H9 (cell line): ENCODE results near the gene CLEC2L. TPM values are rescaled to one million over a fixed set of nuclear protein-coding genes. Genes with fewer than 3 reads are reported as not detected.

Experiments
- DNase-seq: peaks from one replicate; pipeline ENCODE4 v3.0.0-alpha.2; 2017
- H2AFZ ChIP-seq: one replicate; pipeline ENCODE4 v1.6.1; 2013; ENCODE audit warnings: mild to moderate bottlenecking, low read length, control low read depth, moderate library complexity
- H2AK5ac ChIP-seq: 2 replicates; pipeline ENCODE4 v1.6.1; 2013; ENCODE audit warnings: low read length, control low read depth, mixed read lengths; ENCODE audit not compliant: insufficient read length
- H2BK120ac ChIP-seq: one replicate; pipeline ENCODE4 v1.6.1; 2013; ENCODE audit warnings: low read depth, mild to moderate bottlenecking, low read length, control low read depth, inconsistent platforms; ENCODE audit not compliant: poor library complexity, severe bottlenecking
- H2BK12ac ChIP-seq: 2 replicates; pipeline ENCODE4 v1.6.1; 2013; ENCODE audit warnings: low read length, control low read depth, mixed read lengths, low read depth; ENCODE audit not compliant: insufficient read length
- H2BK15ac ChIP-seq: 2 replicates; pipeline ENCODE4 v1.6.1; 2013; ENCODE audit warnings: low read depth, low read length, control low read depth
- H2BK20ac ChIP-seq: one replicate; pipeline ENCODE4 v1.6.1; 2013; ENCODE audit warnings: low read depth, mild to moderate bottlenecking, low read length, control low read depth, inconsistent platforms; ENCODE audit not compliant: poor library complexity, severe bottlenecking
- H2BK5ac ChIP-seq: 2 replicates; pipeline ENCODE4 v1.6.1; 2013; ENCODE audit warnings: low read length, control low read depth, mixed read lengths; ENCODE audit not compliant: insufficient read length
- H3K14ac ChIP-seq: 2 replicates; pipeline ENCODE4 v1.6.1; 2013; ENCODE audit warnings: low read length, control low read depth; ENCODE audit not compliant: insufficient read depth
- H3K18ac ChIP-seq: 2 replicates; pipeline ENCODE4 v1.6.1; 2013; ENCODE audit warnings: low read depth, mild to moderate bottlenecking, mixed read lengths, low read length, control low read depth; ENCODE audit not compliant: insufficient read length
- H3K23ac ChIP-seq: 2 replicates; pipeline ENCODE4 v1.6.1; 2013; ENCODE audit warnings: low read length, control low read depth, mixed read lengths, low read depth; ENCODE audit not compliant: insufficient read length
- H3K23me2 ChIP-seq: 2 replicates; pipeline ENCODE4 v1.6.1; 2013; ENCODE audit warnings: low read depth, mild to moderate bottlenecking, mixed read lengths, low read length, control low read depth; ENCODE audit not compliant: insufficient read length, poor library complexity, severe bottlenecking
- H3K27ac ChIP-seq: 2 replicates; pipeline ENCODE4 v1.5.1; 2013; ENCODE audit warnings: low read length, control low read depth, mixed read lengths, low read depth; ENCODE audit not compliant: insufficient read length
- H3K27me3 ChIP-seq: 2 replicates; pipeline ENCODE4 v1.6.1; 2013; ENCODE audit warnings: low read length, control low read depth, inconsistent platforms; ENCODE audit not compliant: insufficient read depth
- H3K4ac ChIP-seq: 2 replicates; pipeline ENCODE4 v1.6.1; 2013; ENCODE audit warnings: low read depth, mild to moderate bottlenecking, control low read depth, inconsistent platforms, low read length, moderate library complexity
- H3K4me1 ChIP-seq: 2 replicates; pipeline ENCODE4 v1.6.1; 2013; ENCODE audit warnings: low read length, control low read depth, inconsistent platforms; ENCODE audit not compliant: insufficient read depth
- H3K4me2 ChIP-seq: 2 replicates; pipeline ENCODE4 v1.6.1; 2013; ENCODE audit warnings: low read length, control low read depth, mixed read lengths; ENCODE audit not compliant: insufficient read length, insufficient read depth
- H3K56ac ChIP-seq: 2 replicates; pipeline ENCODE4 v1.6.1; 2013; ENCODE audit warnings: low read depth, mild to moderate bottlenecking, mixed read lengths, low read length, control low read depth; ENCODE audit not compliant: insufficient read length
- H3K79me1 ChIP-seq: 2 replicates; pipeline ENCODE4 v1.6.1; 2013; ENCODE audit warnings: low read depth, mild to moderate bottlenecking, moderate library complexity, low read length, control low read depth, inconsistent platforms; ENCODE audit not compliant: insufficient read depth, poor library complexity, severe bottlenecking
- H3K79me2 ChIP-seq: 2 replicates; pipeline ENCODE4 v1.6.1; 2013; ENCODE audit warnings: low read length, control low read depth, inconsistent platforms; ENCODE audit not compliant: insufficient read depth
- H3K9ac ChIP-seq: 2 replicates; pipeline ENCODE4 v1.6.1; 2013; ENCODE audit warnings: low read length, control low read depth, mixed read lengths; ENCODE audit not compliant: insufficient read length; ENCODE audit errors: extremely low read depth
- H3K9me3 ChIP-seq: one replicate; pipeline ENCODE4 v1.6.1; 2013; ENCODE audit warnings: low read depth, low read length, inconsistent platforms; ENCODE audit not compliant: control insufficient read depth
- H3T11ph ChIP-seq: one replicate; pipeline ENCODE4 v1.6.1; 2013; ENCODE audit warnings: mild to moderate bottlenecking, low read length, control low read depth, inconsistent platforms
- H4K20me1 ChIP-seq: one replicate; pipeline ENCODE4 v1.6.1; 2013; ENCODE audit not compliant: control insufficient read depth, insufficient read length, insufficient read depth
- H4K5ac ChIP-seq: 2 replicates; pipeline ENCODE4 v1.6.1; 2013; ENCODE audit warnings: low read depth, mild to moderate bottlenecking, mixed read lengths, low read length, control low read depth; ENCODE audit not compliant: insufficient read length
- H4K8ac ChIP-seq: replicated peaks from 2 replicates; pipeline ENCODE4 v1.6.1; 2013; ENCODE audit warnings: low read length, control low read depth, mixed read lengths, low read depth; ENCODE audit not compliant: insufficient read length
- H4K91ac ChIP-seq: 2 replicates; pipeline ENCODE4 v1.6.1; 2013; ENCODE audit warnings: low read depth, mild to moderate bottlenecking, moderate library complexity, mixed read lengths, low read length, control low read depth; ENCODE audit not compliant: insufficient read length
- H3K27ac Mint-ChIP-seq, 3 experiments: 2 replicates in 2 of 3; 3 replicates in 1 of 3; pipeline ENCODE4 v1.8.0; 2020 to 2021; ENCODE audit warnings: mixed read lengths in 3 of 3, mild to moderate bottlenecking in 1 of 3, moderate library complexity in 1 of 3
- H3K27me3 Mint-ChIP-seq: 2 replicates; pipeline ENCODE4 v1.8.0; 2021; ENCODE audit warnings: low read depth, mild to moderate bottlenecking, moderate library complexity, mixed read lengths
- H3K36me3 Mint-ChIP-seq, 3 experiments: 2 replicates in 2 of 3; 3 replicates in 1 of 3; pipeline ENCODE4 v1.8.0; 2020 to 2021; ENCODE audit warnings: low read depth in 3 of 3, mixed read lengths in 3 of 3; ENCODE audit not compliant: insufficient read depth in 1 of 3
- H3K4me1 Mint-ChIP-seq, 2 experiments: 2 replicates each; pipeline ENCODE4 v1.8.0; 2020; ENCODE audit warnings: mixed read lengths in 2 of 2
- H3K4me3 Mint-ChIP-seq, 2 experiments: 2 replicates in 1 of 2; 3 replicates in 1 of 2; pipeline ENCODE4 v1.8.0; 2020 to 2021; ENCODE audit warnings: mild to moderate bottlenecking in 2 of 2, mixed read lengths in 2 of 2, moderate library complexity in 1 of 2
- H3K9me3 Mint-ChIP-seq, 2 experiments: 2 replicates in 1 of 2; 3 replicates in 1 of 2; pipeline ENCODE4 v1.8.0; 2020; ENCODE audit warnings: mild to moderate bottlenecking in 2 of 2, mixed read lengths in 2 of 2, moderate library complexity in 1 of 2
- CTCF ChIP-seq: fragments of 200-600 bp; sonication (generic); conservative IDR thresholded peaks from 3 replicates; pipeline ENCODE4 v1.8.0; 2021; ENCODE audit warnings: antibody characterized with exemption, mild to moderate bottlenecking
- WGBS: extraction: QIAGEN DNeasy Blood & Tissue Kit; methylation state at CpG from one replicate; pipeline ENCODE4 v1.1.7; 2013; ENCODE audit warnings: missing lambda C conversion rate, low lambda C conversion rate, mixed read lengths; ENCODE audit not compliant: insufficient read length; ENCODE audit errors: extremely low coverage; 5-methylcytosine and 5-hydroxymethylcytosine counted together
- total RNA-seq: library from RNA; stranded (reverse); gene quantifications from 2 replicates; pipeline ENCODE4 v1.2.1, GENCODE V29; 2021

The CLEC2L gene
- total RNA-seq, 1 experiment from 2014 or later = 0.74 TPM

GRCh38 chr7:139566736-139567646 lies 43.5 kb downstream of the CLEC2L start:
- WGBS = no CpG with 5 or more reads among the region's 15 CpGs

More at GRCh38 chr7:139566736-139567646, 43.5 kb downstream of the CLEC2L start:
- Histone ChIP-seq H2AK5ac (no peak overlapping the region), H4K20me1 (no peaks in the 10 kb centered on the region), H3K9me3 (no peaks in the 10 kb centered on the region), H2BK5ac (no peak overlapping the region), H3K23ac (no peak overlapping the region), H3K18ac (no peak overlapping the region), H2AFZ (no peak overlapping the region), H3K79me1 (no peaks in the 10 kb centered on the region), H3K27me3 (no peaks in the 10 kb centered on the region), H2BK120ac (no peak overlapping the region), H2BK12ac (no peak overlapping the region), H3K9ac (no peak overlapping the region), H4K8ac (no peak overlapping the region), H3K79me2 (no peaks in the 10 kb centered on the region), H3K27ac (no peak overlapping the region), H3K4ac (no peak overlapping the region), H3K14ac (no peak overlapping the region), H4K5ac (no peak overlapping the region), H3K4me2 (no peak overlapping the region), H3K56ac (no peak overlapping the region), H2BK20ac (no peak overlapping the region), H4K91ac (no peak overlapping the region), H3K4me1 (no peaks in the 10 kb centered on the region), H3K23me2 (no peaks in the 10 kb centered on the region), H3T11ph (no peak overlapping the region), H2BK15ac (no peak overlapping the region)
- TF ChIP-seq CTCF = peak; percentile 15; the same call in 1 of the 3 replicates
- H3K9me3 Mint-ChIP-seq = no peaks in the 10 kb centered on the region
- H3K4me1 Mint-ChIP-seq = peaks cover 40 to 41% of the 10 kb centered on the region in 2 experiments
- peak overlapping the region in 1 of 3 experiments; percentile 26; a peak in 2 of 7 replicates for H3K27ac Mint-ChIP-seq
- H3K4me3 Mint-ChIP-seq = no peak overlapping the region
- H3K27me3 Mint-ChIP-seq = no peaks in the 10 kb centered on the region; the same call in 1 of the 2 replicates
- peaks cover 0 to 4% (median 0%) of the 10 kb centered on the region in 3 experiments; a peak in 1 of 7 replicates for H3K36me3 Mint-ChIP-seq
- DNase-seq = no peak
